H1 (cell line): ENCODE data around the gene RBM17.

Experiments
- CREB1 ChIP-seq: IDR thresholded peaks from 2 replicates; pipeline ENCODE4 v1.6.1; 2012; ENCODE audit warnings: inconsistent platforms
- CTCF ChIP-seq, 3 experiments: IDR thresholded peaks; 1 replicate in 2 of 3; 2 replicates in 1 of 3; pipeline versions ENCODE4 v1.5.1 to v1.6.1; 2011; ENCODE audit warnings: low read length in 3 of 3, mild to moderate bottlenecking in 3 of 3, inconsistent platforms in 2 of 3, low read depth in 1 of 3, moderate library complexity in 1 of 3; ENCODE audit not compliant: insufficient read depth in 1 of 3; ENCODE audit errors: control extremely low read depth in 1 of 3
- RAD21 ChIP-seq, 2 experiments: IDR thresholded peaks in 1 of 2; conservative IDR thresholded peaks in 1 of 2; 2 replicates each; pipeline ENCODE4 v1.6.1; 2011; ENCODE audit warnings: low read depth in 2 of 2, low read length in 2 of 2, improper control_type of control experiment in 1 of 2, inconsistent platforms in 1 of 2, mild to moderate bottlenecking in 1 of 2, moderate library complexity in 1 of 2
- USF2 ChIP-seq: IDR thresholded peaks from 2 replicates; pipeline ENCODE4 v1.6.1; 2011; ENCODE audit warnings: low read length, improper control_type of control experiment
- ZNF274 ChIP-seq: IDR thresholded peaks from 2 replicates; pipeline ENCODE4 v1.7.0; 2012; ENCODE audit warnings: low read length, borderline replicate concordance; ENCODE audit errors: extremely low read depth

DNA sequence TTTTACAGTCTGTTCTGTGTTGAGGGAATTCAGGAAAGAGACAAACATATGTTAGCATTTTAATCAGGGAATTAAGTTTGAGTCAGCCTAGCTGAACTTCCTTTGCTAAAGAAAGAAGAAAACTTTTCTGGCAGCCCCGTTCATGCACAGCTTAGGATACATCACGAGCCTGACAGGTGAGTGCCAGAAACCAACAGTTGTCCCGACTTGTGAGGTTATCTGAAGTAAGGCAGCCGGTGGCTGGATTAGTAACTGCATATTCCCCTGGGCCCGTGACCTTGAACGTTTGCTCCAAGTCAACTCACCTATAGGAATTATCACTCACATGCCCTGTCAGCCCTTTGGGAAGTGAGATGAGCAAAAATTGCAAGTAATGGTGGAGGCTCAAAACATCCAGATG is 24.1 kb downstream of the RBM17 start:
- TF ChIP-seq USF2: no peak
- TF ChIP-seq CTCF (IDR thresholded peaks at IDR 0.05; ENCODE audit: control extremely low read depth in 1 of 3, insufficient read depth in 1 of 3, low read depth in 1 of 3, low read length in 3 of 3): no peak
- TF ChIP-seq ZNF274: no peak
- TF ChIP-seq CREB1: no peak
- no peak for TF ChIP-seq RAD21 (IDR thresholded peaks at IDR 0.05 in 1 of 2, conservative IDR thresholded peaks at IDR 0.05 in 1 of 2; ENCODE audit: low read depth in 2 of 2, low read length in 2 of 2)
